Endothelial cell (in vitro differentiated cells): ENCODE results near the gene MPDU1. TPM values are rescaled to one million over a fixed set of nuclear protein-coding genes. Genes with fewer than 3 reads are reported as not detected.
"Not testable (repeated sequence)": the region's sequence is repeated elsewhere in the genome, so short reads cannot be mapped to it uniquely, and the experiment has no call there.

Experiments used
- DNase-seq: peaks from one replicate; pipeline ENCODE4 v3.0.0; 2021; ENCODE audit warnings: low spot score
- H3K27ac Mint-ChIP-seq: one replicate; pipeline ENCODE4 v1.8.0; 2021; ENCODE audit warnings: mixed read lengths, inconsistent platforms; ENCODE audit not compliant: unreplicated experiment
- H3K27me3 Mint-ChIP-seq: one replicate; pipeline ENCODE4 v1.8.0; 2021; ENCODE audit warnings: mild to moderate bottlenecking, moderate library complexity, mixed read lengths, inconsistent platforms; ENCODE audit not compliant: unreplicated experiment
- H3K36me3 Mint-ChIP-seq: one replicate; pipeline ENCODE4 v1.8.0; 2021; ENCODE audit warnings: mild to moderate bottlenecking, low read depth, mixed read lengths, inconsistent platforms; ENCODE audit not compliant: unreplicated experiment
- H3K4me1 Mint-ChIP-seq: one replicate; pipeline ENCODE4 v1.8.0; 2021; ENCODE audit warnings: mild to moderate bottlenecking, mixed read lengths, inconsistent platforms; ENCODE audit not compliant: unreplicated experiment
- H3K4me3 Mint-ChIP-seq: one replicate; pipeline ENCODE4 v1.8.0; 2021; ENCODE audit warnings: mild to moderate bottlenecking, mixed read lengths, inconsistent platforms; ENCODE audit not compliant: unreplicated experiment
- H3K9me3 Mint-ChIP-seq: one replicate; pipeline ENCODE4 v1.8.0; 2021; ENCODE audit warnings: mixed read lengths, inconsistent platforms; ENCODE audit not compliant: unreplicated experiment
- total RNA-seq: library from RNA; stranded (reverse); fragmentation: NEBNext Ultra II Directional; extraction: Animal tissue kit (Norgen Biotek cat#: 25700); gene quantifications from one replicate; pipeline ENCODE4 v1.2.1, GENCODE V29; 2021; ENCODE audit not compliant: unreplicated experiment
- TF ChIP-seq, protein P1 (sequence below): fragments of 200-600 bp; sonication (generic); IDR thresholded peaks from one replicate; pipeline ENCODE4 v1.5.0; 2021; ENCODE audit warnings: antibody characterized with exemption; ENCODE audit not compliant: unreplicated experiment

The MPDU1 gene
- total RNA-seq, 1 donor from 2014 or later: 51.8 TPM

DNA sequence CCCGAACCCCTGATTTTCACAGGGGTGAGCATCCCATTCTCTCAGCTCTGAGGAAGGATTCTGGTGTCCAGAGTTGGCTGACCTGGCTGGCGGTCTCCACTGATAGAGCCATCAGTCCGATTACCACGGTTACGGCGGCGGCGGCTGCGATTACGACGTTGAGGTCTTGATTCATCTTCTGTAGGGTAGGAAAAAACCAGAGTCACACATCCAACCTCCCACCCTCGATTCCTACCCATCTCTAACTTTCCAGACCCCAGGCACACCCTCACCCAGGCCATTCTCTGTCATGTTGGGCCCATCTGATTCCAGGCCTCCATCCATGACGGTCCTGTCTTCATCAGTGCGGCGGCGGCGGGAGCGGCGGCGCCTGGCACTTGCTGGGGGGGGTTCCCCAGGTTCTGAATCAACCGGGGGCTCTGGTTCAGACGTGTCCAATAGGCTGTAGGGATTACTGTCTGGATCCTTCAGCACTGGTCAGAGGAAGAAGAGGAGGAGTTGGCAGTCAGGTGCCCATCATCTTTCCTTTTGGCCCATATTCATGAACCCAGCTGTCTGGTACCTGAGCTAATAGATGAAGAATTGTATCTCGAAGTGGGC lies 8.9 kb downstream of the MPDU1 start:
- Mint-ChIP-seq H3K4me1 (no peaks in the 10 kb centered on the region), H3K9me3 (no peaks in the 10 kb centered on the region), H3K27me3 (peaks cover 6% of the 10 kb centered on the region), H3K4me3 (no peak overlapping the region), H3K36me3 (peaks cover 44% of the 10 kb centered on the region), H3K27ac (no peak overlapping the region)
- TF ChIP-seq, protein P1, sequence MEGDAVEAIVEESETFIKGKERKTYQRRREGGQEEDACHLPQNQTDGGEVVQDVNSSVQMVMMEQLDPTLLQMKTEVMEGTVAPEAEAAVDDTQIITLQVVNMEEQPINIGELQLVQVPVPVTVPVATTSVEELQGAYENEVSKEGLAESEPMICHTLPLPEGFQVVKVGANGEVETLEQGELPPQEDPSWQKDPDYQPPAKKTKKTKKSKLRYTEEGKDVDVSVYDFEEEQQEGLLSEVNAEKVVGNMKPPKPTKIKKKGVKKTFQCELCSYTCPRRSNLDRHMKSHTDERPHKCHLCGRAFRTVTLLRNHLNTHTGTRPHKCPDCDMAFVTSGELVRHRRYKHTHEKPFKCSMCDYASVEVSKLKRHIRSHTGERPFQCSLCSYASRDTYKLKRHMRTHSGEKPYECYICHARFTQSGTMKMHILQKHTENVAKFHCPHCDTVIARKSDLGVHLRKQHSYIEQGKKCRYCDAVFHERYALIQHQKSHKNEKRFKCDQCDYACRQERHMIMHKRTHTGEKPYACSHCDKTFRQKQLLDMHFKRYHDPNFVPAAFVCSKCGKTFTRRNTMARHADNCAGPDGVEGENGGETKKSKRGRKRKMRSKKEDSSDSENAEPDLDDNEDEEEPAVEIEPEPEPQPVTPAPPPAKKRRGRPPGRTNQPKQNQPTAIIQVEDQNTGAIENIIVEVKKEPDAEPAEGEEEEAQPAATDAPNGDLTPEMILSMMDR: no peak
- no peak for DNase-seq

DNA sequence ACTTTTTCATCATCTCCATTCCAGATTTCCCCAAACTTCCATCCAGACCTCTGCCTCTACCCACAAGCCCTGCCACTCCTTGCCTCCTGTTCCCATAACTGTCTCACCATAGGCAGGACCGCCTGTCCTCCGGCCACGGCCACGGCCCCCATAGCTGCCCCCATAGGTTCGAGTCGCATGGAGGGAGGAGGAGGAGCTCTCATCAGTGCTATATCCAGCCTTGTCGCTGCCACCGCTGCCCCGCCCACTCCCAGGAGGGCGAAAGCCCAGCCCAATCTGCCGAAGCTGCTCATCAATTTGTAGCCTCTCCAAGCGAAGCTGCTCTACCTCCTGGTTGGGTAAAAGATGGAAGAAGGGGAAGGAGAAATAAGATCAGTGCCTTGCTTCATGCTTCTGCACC lies 9.6 kb downstream of the MPDU1 start:
- TF ChIP-seq, protein P1: no peak
- Mint-ChIP-seq H3K4me3 (peak overlapping the region; percentile 59), H3K36me3 (peaks cover 44% of the 10 kb centered on the region), H3K27ac (peak overlapping the region; percentile 44), H3K9me3 (no peaks in the 10 kb centered on the region), H3K27me3 (peaks cover 4% of the 10 kb centered on the region), H3K4me1 (no peaks in the 10 kb centered on the region)
- DNase-seq: no peak

DNA sequence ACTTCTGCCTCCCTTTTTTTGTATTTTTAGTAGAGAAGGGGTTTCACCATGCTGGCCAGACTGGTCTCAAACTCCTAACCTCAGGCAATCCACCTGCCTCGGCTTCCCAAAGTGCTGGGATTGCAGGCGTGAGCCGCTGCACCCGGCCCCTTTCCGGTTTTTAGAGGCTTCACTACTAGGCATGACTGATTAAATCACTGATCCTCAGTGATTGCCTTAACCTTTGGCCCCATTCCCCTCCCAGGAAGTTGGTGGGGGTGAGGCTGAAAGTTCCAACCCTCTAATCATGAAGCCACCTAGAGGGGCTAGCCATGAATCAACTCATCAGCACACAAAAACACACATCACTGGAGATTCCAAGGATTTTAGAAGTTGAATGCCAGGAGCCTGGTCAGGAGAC lies 13.9 kb downstream of the MPDU1 start:
- H3K9me3 Mint-ChIP-seq, H3K27me3 Mint-ChIP-seq, DNase-seq, H3K4me1 Mint-ChIP-seq, H3K4me3 Mint-ChIP-seq, H3K27ac Mint-ChIP-seq: not testable (repeated sequence)
- peaks cover 45% of the 10 kb centered on the region for H3K36me3 Mint-ChIP-seq

DNA sequence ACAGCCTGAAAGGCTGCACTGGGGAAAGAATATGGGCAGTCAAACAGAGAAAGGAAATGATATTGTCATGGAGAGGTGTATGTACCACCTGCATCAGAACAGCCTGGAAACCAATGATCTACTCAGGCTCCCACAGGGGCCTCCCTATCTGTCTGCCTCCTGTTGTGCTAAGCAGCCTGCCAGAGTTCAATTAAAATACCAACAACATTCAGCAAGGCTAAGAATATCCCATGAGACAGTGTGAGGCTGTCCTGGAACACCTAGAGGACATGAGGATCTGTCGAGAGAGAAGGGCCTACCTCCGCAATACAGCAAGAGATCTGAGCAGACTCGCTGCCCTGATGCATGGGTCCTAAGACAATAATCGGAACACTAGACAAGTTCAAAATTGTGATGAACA lies 22.6 kb downstream of the MPDU1 start:
- H3K27ac Mint-ChIP-seq: no peak overlapping the region
- peaks cover 3% of the 10 kb centered on the region for H3K4me1 Mint-ChIP-seq
- no peaks in the 10 kb centered on the region for H3K27me3 Mint-ChIP-seq
- DNase-seq: no peak
- no peaks in the 10 kb centered on the region for H3K9me3 Mint-ChIP-seq
- no peak overlapping the region for H3K4me3 Mint-ChIP-seq
- TF ChIP-seq, protein P1: no peak
- H3K36me3 Mint-ChIP-seq: peaks cover 29% of the 10 kb centered on the region

DNA sequence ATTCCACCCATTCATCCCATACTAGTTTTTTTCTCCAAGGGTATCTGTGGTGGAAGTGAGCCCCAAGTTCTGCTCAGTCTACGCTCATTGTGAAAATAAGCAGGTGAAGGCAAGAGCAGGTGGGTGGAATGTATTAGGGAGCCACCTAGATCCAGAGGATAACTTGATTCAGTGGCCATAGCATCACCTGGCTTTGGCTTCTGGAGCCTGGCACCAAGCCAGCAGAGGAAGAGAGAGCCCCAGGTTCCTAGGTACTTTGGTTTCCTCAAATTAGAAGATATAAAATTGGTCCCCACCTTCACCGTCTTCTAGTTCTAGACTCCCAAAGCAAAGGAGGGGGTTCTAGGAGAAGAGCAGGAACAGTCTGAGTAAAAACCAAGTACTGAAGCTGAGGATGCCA lies 27.0 kb downstream of the MPDU1 start:
- no peak overlapping the region for H3K4me3 Mint-ChIP-seq
- peaks cover 24% of the 10 kb centered on the region for H3K4me1 Mint-ChIP-seq
- H3K9me3 Mint-ChIP-seq: no peaks in the 10 kb centered on the region
- no peak overlapping the region for H3K27ac Mint-ChIP-seq
- no peak for DNase-seq
- H3K27me3 Mint-ChIP-seq: no peaks in the 10 kb centered on the region
- TF ChIP-seq, protein P1: no peak
- H3K36me3 Mint-ChIP-seq: peaks cover 8% of the 10 kb centered on the region
